ENCODE results near the gene NEURL4.
A peak's percentile ranks its signal among the peaks of the same experiment; 100 is the strongest.

GRCh38 chr17:7328840-7329373 lies at the start of gene NEURL4:
- peak; percentile 20 for TF ChIP-seq CTCF (IDR thresholded peaks at IDR 0.05)
- no peak for TF ChIP-seq POLR2AphosphoS5 (IDR thresholded peaks at IDR 0.05; ENCODE audit: low read depth, low read length)

Data from SK-N-SH (cell line).